BE2C (cell line): ENCODE data around the gene RACK1.
A peak's percentile ranks its signal among the peaks of the same experiment; 100 is the strongest.

ENCODE experiments used
- DNase-seq: peaks from one replicate; pipeline ENCODE4 v3.0.0-alpha.2; 2020
- H3K27me3 ChIP-seq: fragments of 250-450 bp; sonication (Bioruptor Pico); 2 replicates; pipeline ENCODE4 v1.5.1; 2020; ENCODE audit warnings: mild to moderate bottlenecking
- H3K36me3 ChIP-seq: fragments of 250-450 bp; sonication (Bioruptor Pico); 2 replicates; pipeline ENCODE4 v1.5.1; 2020; ENCODE audit warnings: mild to moderate bottlenecking
- H3K4me1 ChIP-seq: fragments of 250-450 bp; sonication (Bioruptor Pico); 2 replicates; pipeline ENCODE4 v1.5.1; 2020
- H3K4me3 ChIP-seq: 2 replicates; pipeline ENCODE4 v1.5.1; 2011; ENCODE audit warnings: low read depth, low read length
- H3K9me3 ChIP-seq: fragments of 250-450 bp; sonication (Bioruptor Pico); 2 replicates; pipeline ENCODE4 v1.5.1; 2020
- CTCF ChIP-seq: IDR thresholded peaks from 2 replicates; pipeline ENCODE4 v1.5.1; 2012; ENCODE audit warnings: mild to moderate bottlenecking, low read depth, low read length

RACK1 gene

GRCh38 chr5:181186986-181187499, 56.7 kb downstream of the RACK1 start:
- Histone ChIP-seq H3K9me3 (no peaks in the 10 kb centered on the region), H3K4me1 (peaks cover 1% of the 10 kb centered on the region; the same call in 1 of the 2 replicates), H3K4me3 (peak overlapping the region; percentile 86), H3K27me3 (no peaks in the 10 kb centered on the region), H3K36me3 (no peaks in the 10 kb centered on the region)
- peak; percentile 54 for DNase-seq
- TF ChIP-seq CTCF: no peak
